Osteoblast (primary cell): ENCODE data around the gene CD200. TPM values are rescaled to one million over a fixed set of nuclear protein-coding genes. Genes with fewer than 3 reads are reported as not detected.
A peak's percentile ranks its signal among the peaks of the same experiment; 100 is the strongest.

Source experiments
- DNase-seq: peaks from one replicate; pipeline ENCODE4 v3.0.0; 2011; ENCODE audit warnings: low spot score, mixed read lengths; ENCODE audit not compliant: insufficient read length; ENCODE audit errors: missing footprints
- H2AFZ ChIP-seq: 2 replicates; pipeline ENCODE4 v1.6.0; 2011; ENCODE audit warnings: mild to moderate bottlenecking, low read length
- H3K27ac ChIP-seq: 2 replicates; pipeline ENCODE4 v1.5.1; 2011; ENCODE audit warnings: mild to moderate bottlenecking, low read depth, low read length, moderate library complexity
- H3K27me3 ChIP-seq: 2 replicates; pipeline ENCODE4 v1.6.0; 2012; ENCODE audit warnings: mild to moderate bottlenecking, control low read depth, inconsistent platforms, low read length, moderate library complexity; ENCODE audit not compliant: insufficient read depth
- H3K36me3 ChIP-seq: 2 replicates; pipeline ENCODE4 v1.5.1; 2011; ENCODE audit warnings: mild to moderate bottlenecking, low read length, control low read depth, moderate library complexity; ENCODE audit not compliant: insufficient read depth
- H3K4me1 ChIP-seq: 2 replicates; pipeline ENCODE4 v1.5.1; 2011; ENCODE audit warnings: mild to moderate bottlenecking, low read length, control low read depth, moderate library complexity; ENCODE audit not compliant: insufficient read depth
- H3K4me2 ChIP-seq: 2 replicates; pipeline ENCODE4 v1.6.0; 2011; ENCODE audit warnings: mild to moderate bottlenecking, low read length; ENCODE audit not compliant: insufficient read depth
- H3K4me3 ChIP-seq: fragments of 200-600 bp; sonication (generic); 3 replicates; pipeline ENCODE4 v1.5.1; 2012; ENCODE audit warnings: mild to moderate bottlenecking, low read length, inconsistent platforms; ENCODE audit not compliant: insufficient read depth
- H3K79me2 ChIP-seq: 2 replicates; pipeline ENCODE4 v1.6.0; 2012; ENCODE audit warnings: mild to moderate bottlenecking, low read length, control low read depth, inconsistent platforms; ENCODE audit not compliant: insufficient read depth
- H3K9me3 ChIP-seq: 2 replicates; pipeline ENCODE4 v1.5.1; 2011; ENCODE audit warnings: low read depth, low read length, control low read depth
- H4K20me1 ChIP-seq: 2 replicates; pipeline ENCODE4 v1.6.0; 2012; ENCODE audit warnings: mild to moderate bottlenecking, low read length, control low read depth; ENCODE audit not compliant: insufficient read depth
- total RNA-seq: library from RNA; depleted of rRNA; stranded (reverse); fragments of >200 nt; gene quantifications from 2 replicates; pipeline ENCODE4 v1.2.3, GENCODE V29; 2012
- TF ChIP-seq, protein P1 (sequence below): IDR thresholded peaks from 2 replicates; pipeline ENCODE4 v1.5.1; 2011; ENCODE audit warnings: mild to moderate bottlenecking, low read depth, low read length, moderate library complexity; ENCODE audit errors: extremely low read depth

Gene CD200
- total RNA-seq, 1 donor = 3.3 TPM

DNA sequence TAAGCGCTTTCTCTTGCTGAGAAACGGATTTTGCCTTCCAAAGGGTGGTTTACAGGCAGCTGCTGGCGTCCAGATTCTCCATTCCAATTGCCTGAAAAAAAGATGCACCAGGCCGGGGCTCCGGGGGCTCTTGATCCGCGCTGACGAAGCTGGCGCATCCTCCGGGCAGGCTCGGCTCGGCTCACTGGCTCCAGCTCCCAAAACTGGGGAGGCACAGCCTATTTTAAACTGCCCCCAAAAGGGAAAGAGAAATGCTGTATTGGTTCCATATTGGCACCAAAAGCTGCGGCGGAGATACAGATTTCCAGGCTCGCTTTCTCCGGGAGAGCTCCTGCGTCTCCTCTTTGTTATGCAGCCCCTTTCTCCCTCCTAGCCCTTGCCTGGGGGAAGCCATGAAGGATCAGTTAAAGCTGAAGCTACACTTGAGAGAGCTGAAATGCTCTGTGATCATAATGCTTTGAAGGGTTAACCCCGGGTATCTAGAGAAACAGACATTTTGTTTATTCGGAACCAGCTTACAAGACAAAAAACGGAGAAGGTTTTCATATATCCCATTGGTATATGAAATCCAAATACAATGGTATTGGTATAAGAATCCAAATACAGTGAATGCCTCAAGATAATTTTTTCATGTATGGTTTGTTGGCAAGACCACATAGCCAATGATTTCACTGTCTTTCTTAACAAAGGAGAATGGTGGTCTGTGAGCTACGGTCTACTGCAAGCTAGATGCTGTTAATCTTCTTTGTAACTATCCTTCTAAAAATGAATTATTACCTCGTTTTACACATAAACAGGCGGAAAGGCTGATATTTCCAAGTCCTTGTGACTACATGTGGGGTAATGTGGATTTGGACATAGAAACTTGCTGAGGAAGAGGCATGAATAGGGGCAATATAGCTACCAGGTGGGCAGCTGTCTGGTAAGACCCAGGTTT is 693 bp downstream of the CD200 start:
- TF ChIP-seq, protein P1, sequence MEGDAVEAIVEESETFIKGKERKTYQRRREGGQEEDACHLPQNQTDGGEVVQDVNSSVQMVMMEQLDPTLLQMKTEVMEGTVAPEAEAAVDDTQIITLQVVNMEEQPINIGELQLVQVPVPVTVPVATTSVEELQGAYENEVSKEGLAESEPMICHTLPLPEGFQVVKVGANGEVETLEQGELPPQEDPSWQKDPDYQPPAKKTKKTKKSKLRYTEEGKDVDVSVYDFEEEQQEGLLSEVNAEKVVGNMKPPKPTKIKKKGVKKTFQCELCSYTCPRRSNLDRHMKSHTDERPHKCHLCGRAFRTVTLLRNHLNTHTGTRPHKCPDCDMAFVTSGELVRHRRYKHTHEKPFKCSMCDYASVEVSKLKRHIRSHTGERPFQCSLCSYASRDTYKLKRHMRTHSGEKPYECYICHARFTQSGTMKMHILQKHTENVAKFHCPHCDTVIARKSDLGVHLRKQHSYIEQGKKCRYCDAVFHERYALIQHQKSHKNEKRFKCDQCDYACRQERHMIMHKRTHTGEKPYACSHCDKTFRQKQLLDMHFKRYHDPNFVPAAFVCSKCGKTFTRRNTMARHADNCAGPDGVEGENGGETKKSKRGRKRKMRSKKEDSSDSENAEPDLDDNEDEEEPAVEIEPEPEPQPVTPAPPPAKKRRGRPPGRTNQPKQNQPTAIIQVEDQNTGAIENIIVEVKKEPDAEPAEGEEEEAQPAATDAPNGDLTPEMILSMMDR = no peak
- DNase-seq = no peak
- peak overlapping the region; percentile 84 for H2AFZ ChIP-seq
- H3K36me3 ChIP-seq = no peaks in the 10 kb centered on the region
- peaks cover 46% of the 10 kb centered on the region for H3K27me3 ChIP-seq
- no peaks in the 10 kb centered on the region for H3K79me2 ChIP-seq
- H3K4me2 ChIP-seq = peak overlapping the region; percentile 81
- H3K4me3 ChIP-seq = peak overlapping the region; percentile 70
- H4K20me1 ChIP-seq = no peaks in the 10 kb centered on the region
- peaks cover 2% of the 10 kb centered on the region for H3K4me1 ChIP-seq
- no peaks in the 10 kb centered on the region for H3K9me3 ChIP-seq
- H3K27ac ChIP-seq = no peak overlapping the region

DNA sequence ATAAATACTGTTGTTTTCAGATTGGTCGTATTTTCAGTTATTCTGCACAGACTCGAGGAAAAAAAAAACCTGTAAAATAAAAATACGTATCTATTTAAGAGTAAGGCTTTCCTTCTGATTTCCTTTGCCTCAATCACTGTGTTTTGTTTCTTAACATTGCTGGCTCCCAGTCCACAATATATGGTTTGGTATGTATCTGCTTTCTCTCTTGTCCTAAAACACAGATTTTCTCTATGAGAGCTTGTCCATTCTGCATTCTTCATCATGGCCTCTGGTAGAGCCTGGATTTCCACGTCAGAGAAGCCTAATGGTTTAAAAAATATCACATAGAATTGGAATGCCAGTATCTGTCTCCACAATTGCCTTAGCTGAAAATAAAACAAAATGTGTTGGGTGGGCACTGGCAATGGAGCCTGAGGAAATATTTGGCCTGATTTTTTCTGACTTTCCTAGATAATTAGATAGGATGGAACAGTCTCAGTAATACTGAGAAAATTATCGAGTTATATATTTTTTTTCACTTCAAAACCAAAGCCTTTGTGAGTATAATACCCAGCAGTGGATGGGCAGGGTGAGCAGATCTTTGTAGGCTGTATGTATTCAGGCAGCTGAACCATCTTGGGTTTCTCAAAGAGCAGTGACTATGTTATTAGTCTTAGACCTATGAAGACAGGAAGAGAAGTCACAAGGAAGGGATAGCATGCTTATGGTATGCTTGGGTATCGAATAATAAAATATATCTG is 1.9 kb downstream of the CD200 start:
- Histone ChIP-seq H3K9me3 (no peaks in the 10 kb centered on the region), H3K79me2 (no peaks in the 10 kb centered on the region), H3K36me3 (no peaks in the 10 kb centered on the region), H3K27ac (no peak overlapping the region), H2AFZ (no peak overlapping the region), H4K20me1 (no peaks in the 10 kb centered on the region), H3K4me3 (no peak overlapping the region), H3K4me1 (peaks cover 2% of the 10 kb centered on the region), H3K27me3 (peaks cover 49% of the 10 kb centered on the region), H3K4me2 (peak overlapping the region; percentile 81)
- DNase-seq = no peak
- TF ChIP-seq, protein P1 = no peak

DNA sequence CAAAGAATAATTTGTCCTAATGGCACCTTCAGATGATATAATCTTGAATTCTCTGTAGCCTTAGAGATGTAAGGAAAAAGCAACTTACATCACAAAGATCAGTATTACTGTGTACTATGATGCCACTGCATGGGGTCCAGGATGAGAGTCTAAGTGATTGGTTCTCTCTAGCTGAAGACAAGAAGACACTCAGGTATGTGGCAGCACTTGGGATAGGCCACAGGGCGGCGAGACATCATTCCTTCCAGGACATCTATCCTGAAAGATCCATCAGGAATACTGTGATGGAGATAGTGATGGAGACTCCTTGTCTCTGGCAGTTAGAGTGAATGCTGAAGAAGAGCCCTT is 2.5 kb downstream of the CD200 start:
- H3K27ac ChIP-seq = no peak overlapping the region
- no peaks in the 10 kb centered on the region for H4K20me1 ChIP-seq
- H3K36me3 ChIP-seq = no peaks in the 10 kb centered on the region
- no peaks in the 10 kb centered on the region for H3K9me3 ChIP-seq
- TF ChIP-seq, protein P1 = no peak
- no peak overlapping the region for H3K4me2 ChIP-seq
- no peaks in the 10 kb centered on the region for H3K79me2 ChIP-seq
- no peak overlapping the region for H3K4me3 ChIP-seq
- peaks cover 51% of the 10 kb centered on the region for H3K27me3 ChIP-seq
- H3K4me1 ChIP-seq = peaks cover 2% of the 10 kb centered on the region
- DNase-seq = no peak
- no peak overlapping the region for H2AFZ ChIP-seq
